ENCODE measurements around the gene ATP6V0B. TPM values are rescaled to one million over a fixed set of nuclear protein-coding genes. Genes with fewer than 3 reads are reported as not detected.

The ATP6V0B gene
- total RNA-seq, 2 experiments from 2014 or later: 42.9 to 47.0 TPM

DNA sequence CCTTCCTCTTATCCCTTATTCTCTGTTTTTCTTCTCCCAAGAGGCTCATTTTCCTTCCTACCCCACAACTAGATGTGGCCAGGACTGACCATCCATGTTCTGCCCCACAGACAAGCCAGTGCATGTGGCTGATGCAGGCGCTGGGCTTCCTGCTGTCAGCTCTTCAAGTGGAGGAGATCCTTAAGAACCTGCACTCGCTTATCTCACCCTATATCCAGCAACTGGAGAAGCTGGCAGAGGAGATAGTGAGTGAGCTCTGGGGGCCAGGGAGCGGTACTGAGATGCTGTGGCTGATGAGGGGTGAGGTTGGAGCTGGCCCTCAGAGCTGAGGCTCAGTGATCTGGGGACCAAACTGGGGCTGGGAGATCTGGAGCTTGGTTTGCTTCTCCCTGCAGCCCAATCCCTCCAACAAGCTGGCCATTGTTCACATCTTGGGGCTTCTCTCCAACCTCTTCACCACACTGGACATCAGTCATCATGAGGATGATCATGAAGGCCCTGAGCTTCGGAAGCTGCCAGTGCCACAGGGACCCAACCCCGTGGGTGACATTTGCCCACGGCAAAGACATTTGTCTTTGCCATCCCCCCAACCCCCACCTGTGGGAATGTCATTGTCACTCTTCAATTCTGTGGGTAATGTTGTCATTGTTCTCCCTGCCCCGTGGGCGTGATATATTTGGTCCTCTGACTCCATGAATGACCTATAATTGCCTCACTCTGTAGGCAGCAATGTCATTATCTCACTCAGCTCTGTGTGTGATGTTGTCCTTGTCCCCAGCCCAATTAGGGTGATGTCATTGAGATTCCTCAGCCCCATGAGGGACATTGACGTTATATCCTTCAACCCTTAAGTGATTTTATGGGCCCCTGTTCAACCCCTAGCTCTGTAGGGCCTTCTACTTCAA lies 16.2 kb upstream of the ATP6V0B start:
- no peak for DNase-seq
- intact Hi-C loops (cut with DNase I, micrococcal nuclease): no loop called here
- TF ChIP-seq, protein P1, sequence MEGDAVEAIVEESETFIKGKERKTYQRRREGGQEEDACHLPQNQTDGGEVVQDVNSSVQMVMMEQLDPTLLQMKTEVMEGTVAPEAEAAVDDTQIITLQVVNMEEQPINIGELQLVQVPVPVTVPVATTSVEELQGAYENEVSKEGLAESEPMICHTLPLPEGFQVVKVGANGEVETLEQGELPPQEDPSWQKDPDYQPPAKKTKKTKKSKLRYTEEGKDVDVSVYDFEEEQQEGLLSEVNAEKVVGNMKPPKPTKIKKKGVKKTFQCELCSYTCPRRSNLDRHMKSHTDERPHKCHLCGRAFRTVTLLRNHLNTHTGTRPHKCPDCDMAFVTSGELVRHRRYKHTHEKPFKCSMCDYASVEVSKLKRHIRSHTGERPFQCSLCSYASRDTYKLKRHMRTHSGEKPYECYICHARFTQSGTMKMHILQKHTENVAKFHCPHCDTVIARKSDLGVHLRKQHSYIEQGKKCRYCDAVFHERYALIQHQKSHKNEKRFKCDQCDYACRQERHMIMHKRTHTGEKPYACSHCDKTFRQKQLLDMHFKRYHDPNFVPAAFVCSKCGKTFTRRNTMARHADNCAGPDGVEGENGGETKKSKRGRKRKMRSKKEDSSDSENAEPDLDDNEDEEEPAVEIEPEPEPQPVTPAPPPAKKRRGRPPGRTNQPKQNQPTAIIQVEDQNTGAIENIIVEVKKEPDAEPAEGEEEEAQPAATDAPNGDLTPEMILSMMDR (IDR thresholded peaks at IDR 0.05): no peak
- Mint-ChIP-seq H3K4me3 (no peak overlapping the region), H3K36me3 (ENCODE audit: low read depth) (peaks cover 45% of the 10 kb centered on the region), H3K4me1 (ENCODE audit: low read depth) (no peaks in the 10 kb centered on the region), H3K27me3 (no peaks in the 10 kb centered on the region), H3K9me3 (no peaks in the 10 kb centered on the region), H3K27ac (no peak overlapping the region)
- H3K36me3 ChIP-seq (ENCODE audit: insufficient read depth, low read length): peaks cover 49% of the 10 kb centered on the region
- no peaks in the 10 kb centered on the region for H3K4me1 ChIP-seq (ENCODE audit: insufficient read depth, low read length)
- ChIA-PET POLR2A (no interaction called here), CTCF (no interaction called here)
- ATAC-seq (ENCODE audit: poor library complexity): no peak
- H3K4me3 ChIP-seq (ENCODE audit: low read length): no peak overlapping the region
- H3K27ac ChIP-seq (ENCODE audit: low read depth in 1 of 2, low read length in 2 of 2): no peak overlapping the region
- no peaks in the 10 kb centered on the region for H3K27me3 ChIP-seq (ENCODE audit: control insufficient read depth in 1 of 2, insufficient read depth in 2 of 2, low read length in 2 of 2)
- H3K9me3 ChIP-seq (ENCODE audit: control insufficient read depth in 1 of 2, insufficient read depth in 1 of 2, low read length in 2 of 2): no peaks in the 10 kb centered on the region

- H3K27ac ChIP-seq (ENCODE audit: low read depth in 1 of 2, low read length in 2 of 2): no peak overlapping the region
- peaks cover 57% of the 10 kb centered on the region for H3K36me3 ChIP-seq (ENCODE audit: insufficient read depth, low read length)
- DNase-seq (no peak), ATAC-seq (ENCODE audit: poor library complexity) (no peak)
- Mint-ChIP-seq H3K27me3 (no peaks in the 10 kb centered on the region), H3K27ac (no peak overlapping the region), H3K4me1 (ENCODE audit: low read depth) (no peaks in the 10 kb centered on the region), H3K4me3 (no peak overlapping the region), H3K9me3 (no peaks in the 10 kb centered on the region), H3K36me3 (ENCODE audit: low read depth) (peaks cover 45% of the 10 kb centered on the region)
- intact Hi-C loops (cut with DNase I, micrococcal nuclease): no loop called here
- no peaks in the 10 kb centered on the region for H3K27me3 ChIP-seq (ENCODE audit: control insufficient read depth in 1 of 2, insufficient read depth in 2 of 2, low read length in 2 of 2)
- TF ChIP-seq, protein P1 (IDR thresholded peaks at IDR 0.05): no peak
- H3K4me3 ChIP-seq (ENCODE audit: low read length): no peak overlapping the region
- no peaks in the 10 kb centered on the region for H3K4me1 ChIP-seq (ENCODE audit: insufficient read depth, low read length)
- CTCF ChIA-PET: no interaction called here
- POLR2A ChIA-PET: no interaction called here
- H3K9me3 ChIP-seq (ENCODE audit: control insufficient read depth in 1 of 2, insufficient read depth in 1 of 2, low read length in 2 of 2): no peaks in the 10 kb centered on the region
Measured at GRCh38 chr1:43960798-43961197, 14.0 kb upstream of the ATP6V0B start.

DNA sequence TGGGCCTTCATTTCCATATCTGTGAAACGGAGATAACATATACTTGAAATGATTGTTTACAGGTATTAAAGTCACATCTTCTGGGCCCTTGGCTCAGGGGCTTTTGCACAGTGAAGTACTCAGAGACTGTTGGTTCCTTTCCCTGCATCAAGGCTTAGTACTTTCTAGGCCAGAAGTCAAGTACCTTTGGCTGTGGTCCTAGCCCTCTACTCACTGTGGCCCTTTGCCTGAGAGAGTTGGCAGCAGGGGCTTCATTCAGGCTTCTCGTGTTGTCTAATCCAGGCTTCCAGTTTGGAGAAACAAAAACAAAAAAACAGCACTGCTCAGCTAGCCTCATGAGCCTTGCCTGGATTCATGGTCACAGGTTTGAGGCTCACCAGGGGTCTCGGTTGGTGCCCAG lies 13.1 kb upstream of the ATP6V0B start:
- TF ChIP-seq, protein P1 (IDR thresholded peaks at IDR 0.05): no peak
- ATAC-seq (ENCODE audit: poor library complexity): no peak
- POLR2A ChIA-PET: no interaction called here
- no peaks in the 10 kb centered on the region for H3K27me3 ChIP-seq (ENCODE audit: control insufficient read depth in 1 of 2, insufficient read depth in 2 of 2, low read length in 2 of 2)
- Mint-ChIP-seq H3K27me3 (no peaks in the 10 kb centered on the region), H3K36me3 (ENCODE audit: low read depth) (peaks cover 41% of the 10 kb centered on the region), H3K9me3 (no peaks in the 10 kb centered on the region), H3K27ac (no peak overlapping the region), H3K4me1 (ENCODE audit: low read depth) (no peaks in the 10 kb centered on the region), H3K4me3 (no peak overlapping the region)
- peaks cover 52% of the 10 kb centered on the region for H3K36me3 ChIP-seq (ENCODE audit: insufficient read depth, low read length)
- DNase-seq: no peak
- H3K4me3 ChIP-seq (ENCODE audit: low read length): no peak overlapping the region
- intact Hi-C loops (cut with DNase I, micrococcal nuclease): no loop called here
- no peaks in the 10 kb centered on the region for H3K9me3 ChIP-seq (ENCODE audit: control insufficient read depth in 1 of 2, insufficient read depth in 1 of 2, low read length in 2 of 2)
- CTCF ChIA-PET: no interaction called here
- no peak overlapping the region for H3K27ac ChIP-seq (ENCODE audit: low read depth in 1 of 2, low read length in 2 of 2)
- H3K4me1 ChIP-seq (ENCODE audit: insufficient read depth, low read length): no peaks in the 10 kb centered on the region
